H4 (cell line): ENCODE measurements around the gene SOX8. TPM values are rescaled to one million over a fixed set of nuclear protein-coding genes. Genes with fewer than 3 reads are reported as not detected.
A peak's percentile ranks its signal among the peaks of the same experiment; 100 is the strongest.
"Not testable (repeated sequence)": the region's sequence is repeated elsewhere in the genome, so short reads cannot be mapped to it uniquely, and the experiment has no call there.

ENCODE experiments used
- DNase-seq: peaks from one replicate; pipeline ENCODE4 v3.0.0-alpha.2; 2015; ENCODE audit warnings: low spot score
- total RNA-seq: library from RNA; depleted of rRNA; stranded (reverse); fragments of >200 nt; shearing (Covaris generic); gene quantifications from 2 replicates; pipeline ENCODE4 v1.2.3, GENCODE V29; 2014

SOX8 gene
- total RNA-seq, 1 experiment from 2014 or later, result 0.12 TPM

- not testable (repeated sequence) for DNase-seq
Measured at GRCh38 chr16:955766-956165, 25.8 kb upstream of the SOX8 start.

- DNase-seq, result no peak
Measured at GRCh38 chr16:959232-960040, 22.1 kb upstream of the SOX8 start.

- no peak for DNase-seq
Measured at GRCh38 chr16:962366-962765, 19.2 kb upstream of the SOX8 start.

- DNase-seq, result no peak
Measured at GRCh38 chr16:962901-963814, 18.4 kb upstream of the SOX8 start.

- no peak for DNase-seq
Measured at GRCh38 chr16:963913-964312, 17.7 kb upstream of the SOX8 start.

GRCh38 chr16:964356-965035 is 17.1 kb upstream of the SOX8 start:
- DNase-seq, result peak; percentile 40

- DNase-seq, result no peak
Measured at GRCh38 chr16:965036-965395, 16.6 kb upstream of the SOX8 start.

GRCh38 chr16:965487-965886 is 16.1 kb upstream of the SOX8 start:
- no peak for DNase-seq

GRCh38 chr16:966035-966434 is 15.5 kb upstream of the SOX8 start:
- DNase-seq, result no peak

- DNase-seq, result no peak
Measured at GRCh38 chr16:966505-966904, 15.1 kb upstream of the SOX8 start.

GRCh38 chr16:967077-967541 is 14.5 kb upstream of the SOX8 start:
- no peak for DNase-seq

- no peak for DNase-seq
Measured at GRCh38 chr16:967546-968295, 13.8 kb upstream of the SOX8 start.

GRCh38 chr16:968620-969019 is 12.9 kb upstream of the SOX8 start:
- DNase-seq, result no peak

GRCh38 chr16:969508-970385 is 11.8 kb upstream of the SOX8 start:
- DNase-seq, result no peak

GRCh38 chr16:970386-970765 is 11.2 kb upstream of the SOX8 start:
- no peak for DNase-seq

GRCh38 chr16:970766-971581 is 10.6 kb upstream of the SOX8 start, which contains the start of gene LMF1:
TSS of gene LMF1 (minus strand) at chr16:970984. CDS start at chr16:970980, 4 bp downstream.
- DNase-seq, result peak; percentile 70

- DNase-seq, result no peak
Measured at GRCh38 chr16:971582-971905, 10.0 kb upstream of the SOX8 start.

GRCh38 chr16:971981-972315 is 9.6 kb upstream of the SOX8 start:
- DNase-seq, result no peak

- no peak for DNase-seq
Measured at GRCh38 chr16:972316-973002, 9.1 kb upstream of the SOX8 start.
